ENCODE data around the gene KCNQ4.

KCNQ4 gene

GRCh38 chr1:40795811-40796586 lies 12.4 kb downstream of the KCNQ4 start:
- DNase-seq (ENCODE audit: low read depth), result no peak

- no peak for DNase-seq (ENCODE audit: low read depth)
Observed at GRCh38 chr1:40796939-40797667, 13.5 kb downstream of the KCNQ4 start.

- no peak for DNase-seq (ENCODE audit: low read depth)
Observed at GRCh38 chr1:40797668-40798010, 14.1 kb downstream of the KCNQ4 start.

GRCh38 chr1:40798366-40799281 lies 15.0 kb downstream of the KCNQ4 start:
- DNase-seq (ENCODE audit: low read depth), result no peak

- DNase-seq (ENCODE audit: low read depth), result peak; percentile 50
Observed at GRCh38 chr1:40799351-40799867, 15.8 kb downstream of the KCNQ4 start.

GRCh38 chr1:40801742-40802077 lies 18.1 kb downstream of the KCNQ4 start:
- DNase-seq (ENCODE audit: low read depth), result no peak

- peak; percentile 65 for DNase-seq (ENCODE audit: low read depth)
Observed at GRCh38 chr1:40802078-40802741, 18.6 kb downstream of the KCNQ4 start.

GRCh38 chr1:40802742-40803113 lies 19.1 kb downstream of the KCNQ4 start:
- DNase-seq (ENCODE audit: low read depth), result no peak

GRCh38 chr1:40803447-40803846 lies 19.9 kb downstream of the KCNQ4 start:
- DNase-seq (ENCODE audit: low read depth), result no peak

- no peak for DNase-seq (ENCODE audit: low read depth)
Observed at GRCh38 chr1:40803902-40804301, 20.3 kb downstream of the KCNQ4 start.

GRCh38 chr1:40806240-40806639 lies 22.7 kb downstream of the KCNQ4 start:
- DNase-seq (ENCODE audit: low read depth), result no peak

- DNase-seq (ENCODE audit: low read depth), result no peak
Observed at GRCh38 chr1:40806731-40807695, 23.4 kb downstream of the KCNQ4 start.

- DNase-seq (ENCODE audit: low read depth), result no peak
Observed at GRCh38 chr1:40808002-40808401, 24.4 kb downstream of the KCNQ4 start.

GRCh38 chr1:40808444-40808843 lies 24.9 kb downstream of the KCNQ4 start:
- DNase-seq (ENCODE audit: low read depth), result no peak

- no peak for DNase-seq (ENCODE audit: low read depth)
Observed at GRCh38 chr1:40808909-40809308, 25.3 kb downstream of the KCNQ4 start.

- DNase-seq (ENCODE audit: low read depth), result no peak
Observed at GRCh38 chr1:40810927-40811326, 27.3 kb downstream of the KCNQ4 start.

- no peak for DNase-seq (ENCODE audit: low read depth)
Observed at GRCh38 chr1:40815420-40815819, 31.8 kb downstream of the KCNQ4 start.

GRCh38 chr1:40817791-40818263 lies 34.2 kb downstream of the KCNQ4 start:
- DNase-seq (ENCODE audit: low read depth), result no peak

- peak; percentile 14 for DNase-seq (ENCODE audit: low read depth)
Observed at GRCh38 chr1:40818264-40818961, 34.8 kb downstream of the KCNQ4 start.

GRCh38 chr1:40819101-40819500 lies 35.5 kb downstream of the KCNQ4 start:
- DNase-seq (ENCODE audit: low read depth), result no peak

All from amniotic epithelial cell (primary cell).